Muscle layer of colon (tissue), 2 donors: ENCODE measurements around the gene CHST12.

Experiments
- H3K27ac ChIP-seq: one replicate; pipeline ENCODE4 v1.7.0; 2013; ENCODE audit warnings: low read depth, mild to moderate bottlenecking, low read length, moderate library complexity
- H3K27me3 ChIP-seq, 2 donors: one replicate each; pipeline ENCODE4 v1.7.0; 2013; ENCODE audit warnings: low read length in 2 of 2, mild to moderate bottlenecking in 2 of 2; ENCODE audit not compliant: insufficient read depth in 2 of 2, control insufficient read depth in 1 of 2
- H3K36me3 ChIP-seq: one replicate; pipeline ENCODE4 v1.7.0; 2013; ENCODE audit warnings: mild to moderate bottlenecking, low read length; ENCODE audit not compliant: insufficient read depth
- H3K4me1 ChIP-seq: one replicate; pipeline ENCODE4 v1.7.0; 2013; ENCODE audit warnings: mild to moderate bottlenecking, low read length; ENCODE audit not compliant: insufficient read depth
- H3K4me3 ChIP-seq, 2 donors: one replicate each; pipeline ENCODE4 v1.7.0; 2013; ENCODE audit warnings: low read length in 2 of 2, low read depth in 1 of 2, mild to moderate bottlenecking in 1 of 2, moderate library complexity in 1 of 2
- H3K9ac ChIP-seq: one replicate; pipeline ENCODE4 v1.7.0; 2013; ENCODE audit warnings: low read length
- H3K9me3 ChIP-seq: one replicate; pipeline ENCODE4 v1.7.0; 2013; ENCODE audit warnings: mild to moderate bottlenecking, low read length
- donor health status: abdominal sarcoma.
- donor health status: Adenocarcinoma of cecum.

Gene CHST12

DNA sequence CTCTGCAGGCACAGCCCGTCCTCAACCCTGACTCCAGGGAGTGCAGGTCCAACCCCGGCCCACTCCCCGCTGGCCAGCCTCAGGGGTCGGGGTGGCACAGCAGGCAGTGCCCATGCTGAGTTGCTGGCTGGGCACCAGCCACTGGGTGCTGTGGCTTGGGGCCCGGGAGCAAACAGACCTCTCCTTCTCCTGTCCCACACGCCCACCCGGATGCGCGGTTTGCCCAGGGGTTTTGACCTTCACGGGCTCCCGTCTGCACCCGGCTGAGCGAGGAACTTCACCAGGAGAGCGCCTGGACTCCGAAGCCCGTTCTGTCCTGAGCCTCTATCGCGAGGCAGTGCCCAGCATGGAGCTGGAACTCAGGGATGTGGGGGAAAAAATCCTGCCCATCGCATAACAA, 75.4 kb downstream of the CHST12 start:
- H3K27me3 ChIP-seq, result peaks cover 0 to 52% of the 10 kb centered on the region in 2 donors
- H3K27ac ChIP-seq, result no peak overlapping the region

DNA sequence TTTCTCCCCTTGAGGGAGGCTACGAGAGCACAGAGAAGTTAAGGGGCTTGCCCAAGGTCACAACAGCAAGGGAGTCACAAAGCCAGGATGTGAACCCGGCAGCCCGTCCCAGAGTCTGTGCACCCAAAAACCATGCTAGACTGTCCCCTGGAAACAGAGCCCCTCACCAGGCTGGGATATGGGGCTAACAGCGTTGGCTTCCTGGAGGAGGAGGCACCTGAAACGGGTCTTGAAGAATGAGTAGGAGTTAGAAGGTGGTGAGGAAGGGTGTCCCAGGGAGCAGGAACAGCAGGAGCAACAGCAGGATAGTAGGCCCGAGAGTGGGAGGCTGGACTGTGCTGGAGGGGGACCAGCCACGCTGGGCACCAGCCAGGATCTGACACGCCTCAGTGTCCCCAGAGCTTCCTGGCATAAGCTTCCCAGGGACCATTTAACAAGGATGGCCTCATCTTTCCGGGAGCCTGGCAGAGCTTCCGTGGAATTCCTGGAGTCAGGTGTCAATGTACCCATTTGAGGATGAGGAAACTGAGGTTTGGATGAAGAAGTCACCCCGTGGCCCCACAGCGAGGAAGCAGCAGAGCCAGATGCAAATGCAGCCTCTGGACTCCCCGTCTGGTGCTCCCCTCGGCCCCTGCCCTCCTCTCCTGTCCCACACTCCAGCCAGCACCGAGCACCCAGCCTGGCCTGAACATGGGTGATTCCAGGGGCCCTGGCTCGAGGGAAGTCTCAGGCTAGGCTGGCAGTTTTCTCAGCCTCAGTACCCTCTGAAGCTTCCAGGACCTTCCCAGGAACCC, 76.1 kb downstream of the CHST12 start:
- Histone ChIP-seq H3K4me1 (peaks cover 8% of the 10 kb centered on the region), H3K4me3 (no peak overlapping the region), H3K36me3 (no peaks in the 10 kb centered on the region), H3K9me3 (no peaks in the 10 kb centered on the region), H3K9ac (no peak overlapping the region), H3K27ac (no peak overlapping the region), H3K27me3 (peaks cover 0 to 52% of the 10 kb centered on the region in 2 donors)

More for the DNA sequence above, 75.4 kb downstream of the CHST12 start:
- Histone ChIP-seq H3K4me1 (peaks cover 8% of the 10 kb centered on the region), H3K36me3 (no peaks in the 10 kb centered on the region), H3K9me3 (no peaks in the 10 kb centered on the region), H3K9ac (no peak overlapping the region), H3K4me3 (no peak overlapping the region)

DNA sequence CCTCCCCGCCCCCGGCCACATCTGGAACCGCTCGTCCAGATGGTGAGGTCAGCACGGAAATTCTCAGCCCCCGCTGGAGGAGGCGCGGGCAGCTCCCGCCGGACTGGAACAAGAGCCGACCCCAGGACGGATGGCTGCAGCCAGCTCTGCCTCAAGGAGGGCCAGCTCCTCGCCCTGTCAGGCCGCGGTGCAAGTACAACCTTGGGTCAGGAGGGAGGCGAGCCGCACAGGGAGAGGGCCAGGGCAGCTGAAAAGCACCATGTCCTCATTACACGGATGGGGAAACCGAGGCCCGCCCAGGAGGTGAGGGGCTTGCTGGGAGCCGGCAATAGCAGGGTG, 76.6 kb downstream of the CHST12 start:
- H3K9ac ChIP-seq, result no peak overlapping the region
- no peak overlapping the region for H3K27ac ChIP-seq
- peaks cover 0 to 52% of the 10 kb centered on the region in 2 donors for H3K27me3 ChIP-seq
- H3K4me3 ChIP-seq, result no peak overlapping the region
- H3K36me3 ChIP-seq, result no peaks in the 10 kb centered on the region
- peaks cover 8% of the 10 kb centered on the region for H3K4me1 ChIP-seq
- no peaks in the 10 kb centered on the region for H3K9me3 ChIP-seq

DNA sequence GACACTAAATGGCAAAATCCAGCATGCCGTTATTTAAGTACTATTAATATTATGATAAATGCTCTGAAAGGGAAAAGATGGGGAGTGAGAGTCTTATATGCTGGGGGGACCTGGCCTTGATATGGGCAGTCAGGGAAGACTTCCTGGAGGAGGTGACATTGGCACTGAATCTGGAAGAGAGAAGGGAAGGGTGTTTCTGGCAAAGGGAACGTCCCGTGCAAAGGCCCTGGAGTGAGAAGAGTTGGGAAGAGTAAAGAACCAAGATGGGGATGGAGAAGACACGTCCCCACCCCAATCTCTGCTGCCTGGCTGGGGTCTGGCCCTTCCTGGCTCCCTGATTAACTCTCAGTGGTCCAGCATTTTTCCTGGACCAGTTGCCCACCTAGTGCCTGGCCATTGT, 77.8 kb downstream of the CHST12 start:
- Histone ChIP-seq H3K4me3 (no peak overlapping the region), H3K27ac (no peak overlapping the region), H3K4me1 (peaks cover 8% of the 10 kb centered on the region), H3K9me3 (no peaks in the 10 kb centered on the region), H3K27me3 (peaks cover 0 to 46% of the 10 kb centered on the region in 2 donors), H3K36me3 (no peaks in the 10 kb centered on the region), H3K9ac (no peak overlapping the region)

DNA sequence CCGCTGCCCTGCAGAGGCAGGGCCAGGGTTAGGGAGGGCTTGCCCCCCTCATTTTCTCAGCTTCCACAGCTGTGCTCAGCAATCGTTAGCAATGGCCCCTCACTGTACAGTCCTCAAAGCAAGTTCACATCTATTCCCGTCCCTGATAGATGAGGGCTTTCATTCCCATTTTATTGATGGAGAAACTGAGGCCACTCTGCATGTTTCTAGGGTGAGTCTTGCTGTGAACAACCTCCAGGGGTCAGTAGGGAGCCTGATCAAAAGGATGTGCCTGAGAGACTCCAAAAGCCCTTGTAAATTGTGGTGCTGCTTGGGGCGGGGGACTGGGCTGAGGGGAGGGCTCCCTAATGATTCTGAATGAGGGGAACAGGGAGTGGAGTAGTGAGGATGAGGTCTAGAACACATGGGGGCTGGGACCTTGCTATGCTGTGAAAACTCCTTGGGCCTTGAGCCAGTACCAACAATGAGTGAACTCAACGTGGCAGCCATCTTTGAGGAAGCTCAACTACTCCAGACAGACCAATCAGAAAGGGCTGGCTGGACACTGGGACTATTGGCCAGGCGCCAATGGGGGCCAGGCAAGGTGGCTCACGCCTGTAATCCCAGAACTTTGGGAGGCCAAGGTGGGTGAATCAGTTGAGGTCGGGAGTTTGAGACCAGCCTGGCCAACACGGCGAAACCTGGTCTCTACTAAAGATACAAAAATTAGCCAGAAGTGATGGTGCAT, 79.5 kb downstream of the CHST12 start:
- Histone ChIP-seq H3K36me3 (no peaks in the 10 kb centered on the region), H3K9me3 (no peaks in the 10 kb centered on the region), H3K9ac (no peak overlapping the region), H3K4me3 (no peak overlapping the region), H3K4me1 (peaks cover 5% of the 10 kb centered on the region), H3K27me3 (peaks cover 0 to 33% of the 10 kb centered on the region in 2 donors), H3K27ac (no peak overlapping the region)

DNA sequence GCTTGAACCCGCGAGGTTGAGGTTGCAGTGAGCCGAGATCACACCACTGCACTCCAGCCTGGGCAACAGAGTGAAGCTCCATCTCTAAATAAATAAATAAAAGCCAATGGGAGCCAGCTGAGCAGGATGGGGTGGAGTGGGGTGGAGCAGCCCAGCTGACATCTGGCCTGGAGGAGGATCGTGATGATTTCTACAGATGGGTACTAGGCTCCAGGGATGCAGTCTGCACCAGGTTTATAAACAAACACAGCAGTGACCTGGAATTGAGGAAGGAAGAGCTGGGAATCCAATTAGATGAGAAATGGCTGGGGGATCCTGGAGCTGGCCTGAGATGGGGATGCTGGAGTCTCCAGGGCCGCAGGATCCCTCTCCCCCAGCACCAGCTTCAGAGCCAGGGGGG, 80.1 kb downstream of the CHST12 start:
- no peak overlapping the region for H3K9ac ChIP-seq
- H3K4me3 ChIP-seq, result no peak overlapping the region
- H3K36me3 ChIP-seq, result no peaks in the 10 kb centered on the region
- H3K27ac ChIP-seq, result no peak overlapping the region
- H3K9me3 ChIP-seq, result no peaks in the 10 kb centered on the region
- H3K27me3 ChIP-seq, result peaks cover 0 to 34% of the 10 kb centered on the region in 2 donors
- peaks cover under 1% of the 10 kb centered on the region for H3K4me1 ChIP-seq

DNA sequence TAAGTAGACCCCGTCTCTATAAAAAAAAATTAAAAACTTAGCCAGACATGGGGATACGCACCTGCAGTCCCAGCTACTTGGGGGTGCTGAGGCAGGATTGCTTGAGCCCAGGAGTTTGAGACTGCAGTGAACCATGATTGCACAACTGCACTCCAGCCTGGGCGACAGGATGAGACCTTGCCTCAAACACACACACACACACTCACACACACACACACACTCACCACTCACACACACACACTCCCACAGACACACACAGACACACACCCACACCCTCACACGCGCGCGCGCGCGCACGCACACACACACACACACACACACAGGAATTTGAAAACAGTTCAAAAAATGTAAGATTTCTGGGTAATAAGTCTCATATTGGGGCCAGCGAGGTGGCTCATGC, 81.5 kb downstream of the CHST12 start:
- no peaks in the 10 kb centered on the region for H3K36me3 ChIP-seq
- H3K4me1 ChIP-seq, result no peaks in the 10 kb centered on the region
- peaks cover 0 to 31% of the 10 kb centered on the region in 2 donors for H3K27me3 ChIP-seq

DNA sequence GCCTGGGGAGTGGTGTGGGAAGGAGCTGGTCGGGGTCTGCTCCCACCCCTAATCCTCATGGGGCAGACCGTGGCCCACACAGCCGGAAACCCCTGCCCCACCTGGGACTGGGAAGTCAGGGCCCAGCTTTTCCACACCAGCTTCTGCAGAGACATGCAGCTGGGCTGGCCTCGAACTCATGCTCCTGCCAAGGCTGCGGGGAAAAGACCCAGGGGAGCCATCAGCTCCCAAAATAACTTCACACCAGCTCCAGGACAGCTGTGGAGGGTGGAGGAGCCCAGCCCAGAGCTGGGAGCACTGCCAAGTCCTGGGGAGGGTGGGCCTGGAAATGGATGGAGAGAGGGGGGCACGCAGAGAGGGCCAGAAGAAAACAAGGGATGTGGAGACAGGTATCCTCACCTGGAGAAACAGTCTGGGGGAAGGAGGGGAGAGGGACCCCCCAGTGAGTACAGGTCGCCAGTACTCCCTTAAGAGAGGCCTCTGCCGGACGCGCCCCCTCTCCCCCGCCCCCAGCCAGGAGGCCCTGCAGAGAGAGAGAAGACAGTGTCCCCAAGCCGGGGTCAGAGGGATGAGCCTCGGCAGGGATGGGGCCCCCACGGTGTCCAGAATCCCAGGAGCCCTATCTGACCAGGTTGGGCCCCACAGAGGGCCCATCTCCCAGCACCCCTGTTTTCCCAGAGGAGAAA, 84.3 kb downstream of the CHST12 start:
- H3K27ac ChIP-seq, result no peak overlapping the region
- H3K9ac ChIP-seq, result no peak overlapping the region
- H3K4me1 ChIP-seq, result no peaks in the 10 kb centered on the region
- peaks cover 0 to 14% of the 10 kb centered on the region in 2 donors for H3K27me3 ChIP-seq
- H3K36me3 ChIP-seq, result no peaks in the 10 kb centered on the region
- no peaks in the 10 kb centered on the region for H3K9me3 ChIP-seq
- H3K4me3 ChIP-seq, result no peak overlapping the region

More for the DNA sequence above, 81.5 kb downstream of the CHST12 start:
- no peak overlapping the region for H3K27ac ChIP-seq
- no peak overlapping the region for H3K4me3 ChIP-seq
- H3K9me3 ChIP-seq, result no peaks in the 10 kb centered on the region
- H3K9ac ChIP-seq, result no peak overlapping the region

DNA sequence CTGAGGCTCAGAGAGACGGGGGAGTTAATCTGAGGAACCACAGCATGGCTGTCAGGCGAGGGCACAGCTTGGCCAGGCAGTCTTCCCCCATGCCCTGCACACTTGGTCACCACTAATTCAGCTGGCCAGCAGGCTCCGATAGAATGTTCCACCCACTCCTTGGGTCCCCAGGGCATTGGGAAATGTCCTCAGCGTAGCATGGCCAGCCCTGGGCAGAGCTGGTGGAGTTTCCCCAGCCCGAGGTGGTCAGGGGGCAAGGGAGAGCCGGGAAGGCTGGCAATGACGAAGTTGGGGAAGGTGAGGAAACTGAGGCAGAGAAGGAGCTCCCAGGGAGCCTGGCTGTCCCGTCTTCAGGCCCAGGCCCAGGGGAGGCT, 84.8 kb downstream of the CHST12 start:
- H3K27me3 ChIP-seq, result peaks cover 0 to 12% of the 10 kb centered on the region in 2 donors
- H3K4me1 ChIP-seq, result no peaks in the 10 kb centered on the region
- H3K9me3 ChIP-seq, result no peaks in the 10 kb centered on the region
- H3K27ac ChIP-seq, result no peak overlapping the region
- H3K4me3 ChIP-seq, result no peak overlapping the region
- H3K9ac ChIP-seq, result no peak overlapping the region
- no peaks in the 10 kb centered on the region for H3K36me3 ChIP-seq

DNA sequence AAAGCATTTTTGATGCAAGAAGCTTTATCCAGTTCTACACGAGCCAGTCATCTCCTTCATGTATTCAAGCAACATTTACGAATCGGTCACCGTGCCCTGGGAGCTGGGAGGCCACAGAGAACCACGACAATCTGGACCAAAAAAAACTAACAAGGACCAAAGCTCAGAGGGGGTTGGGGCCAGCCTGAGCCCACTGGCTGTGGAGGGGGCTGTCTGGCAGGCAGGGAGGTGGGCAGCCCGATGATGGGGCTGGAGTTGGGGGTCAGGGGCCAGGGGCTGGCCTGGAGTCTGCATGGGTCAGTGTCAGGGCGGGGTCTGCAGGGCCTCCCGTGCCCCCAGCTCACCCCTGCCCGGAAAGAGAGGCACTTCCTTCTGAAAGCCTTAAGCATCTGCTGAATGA, 85.3 kb downstream of the CHST12 start:
- Histone ChIP-seq H3K4me1 (no peaks in the 10 kb centered on the region), H3K9ac (no peak overlapping the region), H3K36me3 (no peaks in the 10 kb centered on the region), H3K4me3 (no peak overlapping the region), H3K9me3 (no peaks in the 10 kb centered on the region), H3K27ac (no peak overlapping the region), H3K27me3 (peaks cover 0 to 15% of the 10 kb centered on the region in 2 donors)

DNA sequence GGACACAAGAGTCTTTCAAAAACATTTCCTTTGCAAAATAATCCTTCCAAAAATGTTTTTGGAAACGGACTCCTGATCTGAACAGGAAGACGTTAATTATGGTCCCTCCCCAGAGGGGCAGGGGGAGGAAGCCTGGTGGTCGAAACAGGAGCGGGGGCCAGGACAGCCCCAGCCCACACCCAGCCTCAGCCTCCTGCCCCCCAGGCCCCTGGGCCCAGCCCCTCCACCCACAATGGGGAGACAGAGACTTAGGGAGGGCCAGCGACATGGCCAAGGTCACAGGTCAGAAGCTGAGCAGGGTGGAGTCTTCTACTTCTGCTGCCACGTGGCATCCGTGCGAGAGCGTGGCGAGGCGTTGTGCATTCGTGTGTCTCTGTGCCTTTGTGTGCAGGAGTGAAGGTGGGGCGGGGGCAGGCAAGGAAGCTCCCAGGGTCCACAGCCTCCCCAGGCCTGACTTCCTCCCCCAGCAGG, 86.8 kb downstream of the CHST12 start:
- Histone ChIP-seq H3K36me3 (no peaks in the 10 kb centered on the region), H3K27me3 (peaks cover 0 to 23% of the 10 kb centered on the region in 2 donors), H3K4me3 (no peak overlapping the region), H3K9me3 (no peaks in the 10 kb centered on the region), H3K9ac (no peak overlapping the region), H3K4me1 (no peaks in the 10 kb centered on the region), H3K27ac (no peak overlapping the region)
